ENCODE results near the gene RBM23.

RBM23 gene

DNA sequence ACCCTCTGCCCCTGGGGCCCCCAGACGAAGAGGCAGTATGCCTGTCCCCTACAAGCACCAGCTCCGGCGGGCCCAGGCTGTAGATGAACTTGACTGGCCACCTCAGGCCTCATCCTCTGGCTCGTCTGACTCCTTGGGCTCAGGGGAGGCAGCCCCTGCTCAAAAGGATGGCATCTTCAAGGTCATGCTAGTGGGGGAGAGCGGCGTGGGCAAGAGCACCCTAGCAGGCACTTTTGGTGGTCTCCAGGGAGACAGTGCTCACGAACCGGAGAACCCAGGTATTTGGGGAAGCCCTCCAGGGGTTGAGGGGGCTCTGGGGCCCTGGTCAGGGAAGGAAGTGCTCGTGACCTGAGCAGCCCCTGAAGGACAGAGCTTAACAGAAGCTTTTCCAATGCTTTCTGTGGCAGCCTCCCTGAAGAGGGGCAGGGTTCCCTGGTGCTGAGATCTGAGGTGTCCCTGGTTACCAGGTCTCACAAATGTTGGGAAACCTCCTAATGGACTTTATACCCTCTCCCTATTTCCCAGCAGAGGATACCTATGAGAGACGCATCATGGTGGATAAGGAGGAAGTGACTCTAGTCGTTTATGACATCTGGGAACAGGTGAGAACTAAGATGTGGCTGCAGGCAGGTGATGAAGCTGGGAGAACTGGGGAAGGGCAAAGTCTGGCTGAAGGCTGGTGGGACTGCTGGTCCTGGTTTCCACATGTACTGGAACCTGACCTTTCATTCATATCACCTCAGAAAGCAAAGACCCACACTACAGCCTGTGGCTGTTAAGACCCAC lies 34.0 kb downstream of the RBM23 start:
- no peak for DNase-seq

DNA sequence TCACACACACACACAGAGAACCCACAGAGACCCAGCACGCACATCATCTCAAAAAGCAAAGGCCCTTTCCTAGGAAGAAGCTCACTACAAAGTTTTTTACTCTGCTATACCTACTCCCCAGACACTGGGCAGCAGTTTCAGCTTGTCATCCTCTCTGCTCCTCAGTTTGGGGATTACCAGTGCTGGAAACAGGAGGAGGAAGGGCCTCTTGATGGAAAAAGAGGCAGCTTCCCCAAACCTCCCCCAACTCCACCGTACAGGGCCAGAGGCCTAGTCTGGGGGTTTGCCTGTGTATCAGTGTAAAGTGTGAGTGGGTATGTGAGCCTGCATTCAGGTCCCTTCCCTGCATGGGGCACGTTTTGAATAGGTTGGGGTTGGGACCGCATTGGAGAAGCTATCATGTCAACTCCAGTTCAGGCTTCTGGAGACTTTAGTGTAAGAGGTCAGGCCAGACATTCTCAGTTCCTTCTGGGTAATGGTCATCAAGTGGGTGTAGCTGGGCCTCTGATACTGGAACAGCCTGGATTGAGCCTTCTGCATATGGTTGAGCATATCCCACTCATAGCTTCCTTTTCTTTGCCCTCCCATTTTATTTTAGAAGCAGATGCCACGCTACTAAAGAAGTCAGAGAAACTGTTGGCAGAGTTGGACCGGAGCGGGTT lies 34.7 kb downstream of the RBM23 start:
- no peak for DNase-seq

DNA sequence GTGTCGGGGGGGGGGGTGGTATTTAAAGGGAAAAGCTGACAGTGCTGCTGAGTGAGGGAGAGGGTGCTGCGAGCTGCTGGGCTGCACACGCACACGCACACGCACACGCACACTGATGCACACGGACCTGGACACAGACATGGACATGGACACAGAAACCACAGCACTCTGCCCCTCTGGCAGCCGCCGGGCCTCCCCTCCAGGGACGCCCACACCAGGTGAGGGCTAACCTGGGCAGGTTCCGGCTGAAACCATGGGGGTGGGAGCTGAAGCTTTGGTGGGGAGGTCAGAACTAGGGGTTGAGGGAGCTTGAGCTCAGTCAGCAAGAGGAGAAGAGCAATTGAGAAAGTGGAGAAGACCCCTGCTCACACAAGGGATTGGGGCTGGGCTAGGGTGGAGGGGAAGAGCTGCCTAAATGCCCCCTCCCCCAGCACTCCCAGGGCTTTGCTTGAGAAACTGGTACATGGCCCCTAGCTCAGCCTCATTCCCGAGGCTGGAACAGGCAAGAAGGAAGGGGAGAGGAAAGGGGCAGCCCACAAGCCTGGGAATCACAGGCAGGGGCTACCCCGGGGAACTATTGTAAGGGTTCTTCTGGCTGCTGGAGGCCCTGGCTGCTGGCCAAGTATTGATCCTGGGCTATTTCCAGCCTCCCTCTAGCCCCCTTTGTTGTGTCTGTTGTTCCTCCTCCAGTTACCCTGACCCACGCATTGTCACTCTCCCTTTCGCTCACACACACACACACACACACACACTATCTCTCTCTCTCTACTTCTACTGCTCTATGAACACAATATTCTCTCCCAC lies 35.6 kb downstream of the RBM23 start, which contains the start of gene REM2:
Gene REM2, plus strand, starts transcription at position 50 of the 804 bp plus-strand sequence. Its CDS starts 66 bp downstream, at position 116.
- DNase-seq, result no peak

DNA sequence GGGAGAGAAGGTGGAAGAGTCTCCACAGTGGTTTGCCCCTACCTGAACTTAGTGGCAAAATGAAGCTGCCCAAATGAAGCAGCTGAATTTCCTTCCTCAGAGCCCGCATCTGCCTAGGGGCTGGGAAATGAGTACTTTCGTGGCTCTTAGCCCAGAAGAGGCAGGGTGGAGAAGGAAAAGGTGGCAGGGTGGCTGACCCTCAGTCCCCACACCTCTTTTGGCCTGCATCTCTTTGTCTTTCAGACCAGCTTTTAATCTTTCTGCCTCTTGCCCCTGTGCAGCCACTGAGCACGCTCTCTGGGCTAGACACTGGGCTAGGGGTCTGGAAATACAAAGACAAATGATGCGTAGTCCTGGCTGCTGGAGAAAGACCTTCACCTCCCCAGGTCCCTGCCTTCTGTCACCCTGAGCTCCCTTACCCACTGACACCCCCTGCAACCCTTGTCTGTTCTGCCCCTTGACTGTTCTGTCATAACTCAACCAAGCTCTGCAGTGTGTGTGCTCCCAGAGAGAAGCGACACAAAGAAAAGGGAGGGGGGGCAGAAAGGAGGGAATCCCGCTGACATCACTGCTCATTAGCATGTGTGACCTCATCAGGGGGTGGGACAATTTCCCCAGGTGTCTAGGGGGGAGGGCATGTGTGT lies 36.3 kb downstream of the RBM23 start:
- DNase-seq, result no peak

- no peak for DNase-seq
Measured at GRCh38 chr14:22882064-22882463, 36.9 kb downstream of the RBM23 start.

- DNase-seq, result no peak
Measured at GRCh38 chr14:22878271-22879246, 40.4 kb downstream of the RBM23 start.

- DNase-seq, result no peak
Measured at GRCh38 chr14:22877000-22877501, 41.9 kb downstream of the RBM23 start.

- no peak for DNase-seq
Measured at GRCh38 chr14:22875748-22876319, 43.1 kb downstream of the RBM23 start.

DNA sequence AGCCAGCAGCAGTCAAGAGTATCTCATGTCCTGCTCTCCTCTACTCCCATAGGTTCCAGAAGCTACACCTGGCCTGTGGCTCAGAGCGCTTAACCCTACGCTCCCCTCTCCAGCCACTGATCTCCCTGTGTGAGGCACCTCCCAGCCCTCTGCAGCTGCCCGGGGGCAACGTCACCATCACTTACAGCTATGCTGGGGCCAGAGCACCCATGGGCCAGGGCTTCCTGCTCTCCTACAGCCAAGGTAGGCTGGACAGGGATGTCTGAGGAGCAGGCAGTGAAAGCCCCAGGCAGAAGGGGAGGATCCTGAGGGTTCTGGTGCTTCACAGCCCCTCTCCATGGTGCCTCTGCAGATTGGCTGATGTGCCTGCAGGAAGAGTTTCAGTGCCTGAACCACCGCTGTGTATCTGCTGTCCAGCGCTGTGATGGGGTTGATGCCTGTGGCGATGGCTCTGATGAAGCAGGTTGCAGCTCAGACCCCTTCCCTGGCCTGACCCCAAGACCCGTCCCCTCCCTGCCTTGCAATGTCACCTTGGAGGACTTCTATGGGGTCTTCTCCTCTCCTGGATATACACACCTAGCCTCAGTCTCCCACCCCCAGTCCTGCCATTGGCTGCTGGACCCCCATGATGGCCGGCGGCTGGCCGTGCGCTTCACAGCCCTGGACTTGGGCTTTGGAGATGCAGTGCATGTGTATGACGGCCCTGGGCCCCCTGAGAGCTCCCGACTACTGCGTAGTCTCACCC lies 43.8 kb downstream of the RBM23 start:
- no peak for DNase-seq

DNA sequence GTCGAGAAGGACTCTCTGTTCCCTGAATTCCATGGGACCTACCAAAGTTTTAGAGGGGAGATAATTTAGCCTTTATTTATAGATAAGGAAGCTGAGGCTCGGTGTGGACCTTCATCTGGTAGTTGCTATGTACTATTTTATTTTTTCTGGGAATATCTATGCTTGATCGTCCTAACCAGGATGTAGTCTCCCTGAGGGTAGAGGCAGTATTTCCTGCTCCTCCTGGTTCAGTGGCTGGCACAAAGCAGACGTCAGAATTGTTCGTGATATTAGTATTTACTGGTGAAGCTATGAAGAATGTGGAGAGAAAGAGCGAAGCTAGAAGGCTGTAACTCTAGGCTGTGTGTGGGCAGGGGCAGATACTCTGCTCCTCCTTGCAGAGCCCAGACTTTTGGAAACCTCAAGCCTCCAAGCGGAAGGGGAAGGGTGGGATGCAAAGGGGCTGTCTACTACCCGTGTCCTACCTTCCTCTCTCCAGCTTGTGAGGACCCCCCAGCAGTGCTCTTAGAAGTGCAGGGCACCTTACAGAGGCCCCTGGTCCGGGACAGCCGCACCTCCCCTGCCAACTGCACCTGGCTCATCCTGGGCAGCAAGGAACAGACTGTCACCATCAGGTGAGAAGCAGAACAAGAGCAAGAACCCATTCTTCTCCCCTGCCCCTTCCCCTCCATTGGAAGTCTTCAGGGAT lies 46.0 kb downstream of the RBM23 start:
- no peak for DNase-seq

DNA sequence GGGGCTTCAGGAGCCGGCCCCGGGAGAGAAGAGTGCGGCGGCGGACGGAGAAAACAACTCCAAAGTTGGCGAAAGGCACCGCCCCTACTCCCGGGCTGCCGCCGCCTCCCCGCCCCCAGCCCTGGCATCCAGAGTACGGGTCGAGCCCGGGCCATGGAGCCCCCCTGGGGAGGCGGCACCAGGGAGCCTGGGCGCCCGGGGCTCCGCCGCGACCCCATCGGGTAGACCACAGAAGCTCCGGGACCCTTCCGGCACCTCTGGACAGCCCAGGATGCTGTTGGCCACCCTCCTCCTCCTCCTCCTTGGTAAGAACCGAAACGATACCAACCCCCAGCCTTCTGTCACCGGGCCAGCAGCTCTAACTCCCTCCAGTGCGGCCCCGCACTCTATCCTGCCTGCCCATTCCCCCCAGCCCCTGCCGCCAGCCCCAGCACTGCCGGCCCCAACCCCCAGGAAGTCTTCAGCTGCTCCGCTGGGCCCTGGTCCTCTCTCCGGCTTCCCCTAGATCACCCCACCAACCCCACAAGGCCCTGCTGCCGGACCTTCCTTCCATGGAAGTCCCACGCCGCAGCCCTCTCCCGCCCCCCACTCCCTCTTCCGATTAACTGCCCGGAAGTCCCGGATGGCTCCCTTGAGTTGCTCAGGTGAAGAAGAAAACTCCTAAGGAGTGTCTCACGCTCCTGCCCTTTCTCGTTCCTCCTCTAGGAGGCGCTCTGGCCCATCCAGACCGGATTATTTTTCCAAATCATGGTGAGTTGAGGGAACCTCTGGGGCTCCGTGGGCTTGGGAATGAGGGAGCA lies 46.7 kb downstream of the RBM23 start:
- DNase-seq, result peak; percentile 65

DNA sequence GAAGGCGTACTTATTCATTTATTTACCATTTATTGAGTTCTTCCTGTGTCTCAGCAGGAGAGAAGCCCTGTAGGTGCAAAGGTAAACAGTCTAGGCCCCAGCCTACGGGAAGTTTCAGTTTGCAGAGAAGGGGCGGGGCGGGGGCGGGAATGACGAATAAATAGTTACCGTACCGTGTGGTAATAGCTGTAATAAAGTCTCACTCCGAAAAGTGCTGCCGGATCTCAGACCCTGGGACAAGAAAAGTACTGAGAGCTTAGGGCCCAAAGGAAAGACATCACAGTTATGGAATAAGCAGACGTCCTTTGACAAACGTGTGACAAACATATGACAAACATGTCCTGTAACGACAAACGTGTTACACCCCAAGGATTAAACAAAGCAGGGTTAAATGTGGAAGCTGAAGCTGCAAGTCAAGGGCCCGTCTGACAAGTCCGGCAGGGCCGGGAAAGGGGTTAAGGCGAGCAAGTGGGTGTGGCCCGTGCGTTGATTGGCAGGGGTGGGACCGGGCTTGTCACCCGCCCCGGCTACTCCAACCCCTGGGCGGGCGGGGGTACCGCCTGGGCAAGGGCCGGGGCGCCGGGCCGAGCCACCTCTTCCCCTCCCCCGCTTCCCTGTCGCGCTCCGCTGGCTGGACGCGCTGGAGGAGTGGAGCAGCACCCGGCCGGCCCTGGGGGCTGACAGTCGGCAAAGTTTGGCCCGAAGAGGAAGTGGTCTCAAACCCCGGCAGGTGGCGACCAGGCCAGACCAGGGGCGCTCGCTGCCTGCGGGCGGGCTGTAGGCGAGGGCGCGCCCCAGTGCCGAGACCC lies 47.5 kb downstream of the RBM23 start, which contains the start of gene LRP10:
Gene LRP10, plus strand, starts transcription at position 517 of the 809 bp plus-strand sequence. CDS start 564 bp downstream, outside the sequence.
- peak; percentile 62 for DNase-seq

- no peak for DNase-seq
Measured at GRCh38 chr14:22870811-22871223, 48.1 kb downstream of the RBM23 start.

DNA sequence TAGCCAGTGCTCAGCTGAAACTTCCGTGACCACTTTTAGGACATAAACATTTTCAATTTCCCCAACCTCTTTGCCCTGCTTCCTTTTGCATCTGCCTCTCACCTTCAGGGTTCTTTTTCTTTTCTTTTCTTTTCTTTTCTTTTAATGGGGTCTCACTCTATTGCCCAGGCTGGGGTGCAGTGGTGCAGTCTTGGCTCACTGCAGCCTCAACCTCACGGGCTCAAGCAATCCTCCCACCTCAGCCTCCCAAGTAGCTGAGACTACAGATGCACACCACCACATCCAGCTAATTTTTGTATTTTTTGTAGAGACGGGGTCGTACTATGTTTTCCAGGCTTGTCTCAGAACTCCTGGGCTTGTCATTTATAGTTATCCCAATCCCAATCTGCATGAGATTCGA lies 52.1 kb downstream of the RBM23 start:
- DNase-seq, result no peak

GRCh38 chr14:22865424-22866405 lies 53.2 kb downstream of the RBM23 start:
- no peak for DNase-seq

DNA sequence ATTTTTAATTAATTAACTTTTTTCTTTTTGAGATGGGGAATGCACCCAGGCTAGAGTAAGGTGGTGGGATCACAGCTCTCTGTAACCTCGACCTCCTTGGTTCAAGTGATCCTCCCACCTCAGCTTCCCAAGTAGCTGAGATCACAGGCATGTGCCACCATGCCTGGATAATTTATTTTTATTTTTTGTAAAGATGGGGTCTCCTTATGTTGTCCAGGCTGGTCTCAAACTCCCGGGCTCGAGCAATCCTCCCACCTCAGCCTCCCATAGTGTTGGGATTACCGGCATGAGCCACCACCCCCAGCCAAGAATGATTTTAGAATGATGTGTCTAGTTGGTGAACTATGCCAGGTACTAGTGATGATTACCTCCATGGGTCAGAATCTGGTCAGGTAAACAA lies 54.0 kb downstream of the RBM23 start:
- no peak for DNase-seq

Measured in T-helper 9 cell (primary cell).